GM23338 (cell line): ENCODE data around the gene ATP8B4. TPM values are rescaled to one million over a fixed set of nuclear protein-coding genes. Genes with fewer than 3 reads are reported as not detected.

Experiments
- ATAC-seq: fragments of 200-7000 bp; cut with Tn5 transposase; 3 replicates; pipeline ENCODE4 v1.9.1; 2020
- DNase-seq: peaks from one replicate; pipeline ENCODE4 v3.0.0-alpha.2; 2015; ENCODE audit warnings: low spot score
- H2AFZ ChIP-seq: fragments of 200-600 bp; sonication (generic); 2 replicates; pipeline ENCODE4 v1.8.0; 2016; ENCODE audit warnings: antibody characterized with exemption, mild to moderate bottlenecking, moderate library complexity
- H3F3A ChIP-seq: fragments of 200-600 bp; sonication (generic); replicated peaks from 2 replicates; pipeline ENCODE4 v1.8.0; 2017; ENCODE audit warnings: antibody characterized with exemption, mixed run types, low read depth
- H3K27ac ChIP-seq: fragments of 200-600 bp; sonication (generic); 2 replicates; pipeline ENCODE4 v1.6.1; 2016; ENCODE audit warnings: low read depth
- H3K27me3 ChIP-seq: fragments of 200-600 bp; sonication (generic); 2 replicates; pipeline ENCODE4 v1.8.0; 2016; ENCODE audit warnings: mild to moderate bottlenecking, mixed run types, moderate library complexity; ENCODE audit not compliant: insufficient read depth
- H3K36me3 ChIP-seq: fragments of 200-600 bp; sonication (generic); 2 replicates; pipeline ENCODE4 v1.8.0; 2016; ENCODE audit warnings: mild to moderate bottlenecking; ENCODE audit not compliant: insufficient read depth
- H3K4me1 ChIP-seq: fragments of 200-600 bp; sonication (generic); 2 replicates; pipeline ENCODE4 v1.8.0; 2016; ENCODE audit warnings: mild to moderate bottlenecking, moderate library complexity; ENCODE audit not compliant: insufficient read depth
- H3K4me2 ChIP-seq: fragments of 200-600 bp; sonication (generic); 2 replicates; pipeline ENCODE4 v1.7.1; 2017; ENCODE audit warnings: mixed run types
- H3K4me3 ChIP-seq: fragments of 200-600 bp; sonication (generic); 2 replicates; pipeline ENCODE4 v1.6.1; 2016; ENCODE audit warnings: mixed run types
- H3K79me2 ChIP-seq: fragments of 200-600 bp; sonication (generic); replicated peaks from 2 replicates; pipeline ENCODE4 v1.8.0; 2017; ENCODE audit warnings: mild to moderate bottlenecking; ENCODE audit not compliant: insufficient read depth
- H3K9me2 ChIP-seq: fragments of 200-600 bp; sonication (generic); 2 replicates; pipeline ENCODE4 v1.8.0; 2017; ENCODE audit not compliant: insufficient read depth
- H4K20me1 ChIP-seq: fragments of 200-600 bp; sonication (generic); replicated peaks from 2 replicates; pipeline ENCODE4 v1.8.0; 2017; ENCODE audit warnings: mild to moderate bottlenecking; ENCODE audit not compliant: insufficient read depth
- H3K27ac Mint-ChIP-seq: 2 replicates; pipeline ENCODE4 v1.8.0; 2020; ENCODE audit warnings: inconsistent platforms, mild to moderate bottlenecking, moderate library complexity, mixed read lengths
- H3K27me3 Mint-ChIP-seq: 3 replicates; pipeline ENCODE4 v1.8.0; 2022; ENCODE audit warnings: low read depth, mild to moderate bottlenecking, moderate library complexity, mixed read lengths, inconsistent platforms; ENCODE audit not compliant: insufficient read depth, poor library complexity
- H3K36me3 Mint-ChIP-seq: 3 replicates; pipeline ENCODE4 v1.8.0; 2021; ENCODE audit warnings: low read depth, mild to moderate bottlenecking, inconsistent platforms, moderate library complexity, mixed read lengths
- H3K4me1 Mint-ChIP-seq: 3 replicates; pipeline ENCODE4 v1.8.0; 2020; ENCODE audit warnings: mild to moderate bottlenecking, inconsistent platforms, mixed read lengths
- H3K4me3 Mint-ChIP-seq: 3 replicates; pipeline ENCODE4 v1.8.0; 2021; ENCODE audit warnings: moderate library complexity, mild to moderate bottlenecking, inconsistent platforms, mixed read lengths
- H3K9me3 Mint-ChIP-seq: 3 replicates; pipeline ENCODE4 v1.8.0; 2020; ENCODE audit warnings: moderate library complexity, mild to moderate bottlenecking, inconsistent platforms, mixed read lengths
- CREB1 ChIP-seq: fragments of 250-450 bp; sonication (Bioruptor Pico); IDR thresholded peaks from 2 replicates; pipeline ENCODE4 v1.5.0; 2020; ENCODE audit warnings: low read depth, mild to moderate bottlenecking, moderate library complexity
- ETS1 ChIP-seq: IDR thresholded peaks from 2 replicates; pipeline ENCODE4 v1.6.1; 2016; ENCODE audit warnings: antibody characterized with exemption
- EZH2 ChIP-seq: fragments of 200-600 bp; sonication (generic); IDR thresholded peaks from one replicate; pipeline ENCODE4 v1.8.0; 2017; ENCODE audit warnings: antibody characterized with exemption, mild to moderate bottlenecking, low read depth; ENCODE audit not compliant: unreplicated experiment
- EZH2phosphoT487 ChIP-seq: fragments of 200-600 bp; sonication (generic); IDR thresholded peaks from one replicate; pipeline ENCODE4 v1.8.1; 2018; ENCODE audit warnings: antibody characterized with exemption; ENCODE audit not compliant: unreplicated experiment
- JUNB ChIP-seq: IDR thresholded peaks from one replicate; pipeline ENCODE4 v1.6.1; 2016; ENCODE audit warnings: antibody characterized with exemption; ENCODE audit not compliant: unreplicated experiment
- POLR2AphosphoS5 ChIP-seq: IDR thresholded peaks from 2 replicates; pipeline ENCODE4 v1.6.1; 2016; ENCODE audit warnings: antibody characterized with exemption, low read depth
- STAT1 ChIP-seq: IDR thresholded peaks from one replicate; pipeline ENCODE4 v1.6.1; 2016; ENCODE audit warnings: antibody characterized with exemption; ENCODE audit not compliant: unreplicated experiment
- ZNF114 ChIP-seq: fragments of 250-450 bp; sonication (Bioruptor Pico); IDR thresholded peaks from 2 replicates; pipeline ENCODE4 v1.5.0; 2020; ENCODE audit warnings: mild to moderate bottlenecking, moderate library complexity
- ZNF331 ChIP-seq: fragments of 250-450 bp; sonication (Bioruptor Pico); IDR thresholded peaks from 2 replicates; pipeline ENCODE4 v1.5.0; 2020; ENCODE audit warnings: low read depth, mild to moderate bottlenecking, moderate library complexity
- ZNF462 ChIP-seq: fragments of 250-450 bp; sonication (Bioruptor Pico); IDR thresholded peaks from 2 replicates; pipeline ENCODE4 v1.5.0; 2020; ENCODE audit warnings: mild to moderate bottlenecking, moderate library complexity
- polyA plus RNA-seq: library from polyadenylated mRNA; unstranded; fragments of >200 nt; fragmentation: Nextera tagmentation; extraction: Ambion mirVana; gene quantifications from 2 replicates; pipeline ENCODE4 v1.2.1, GENCODE V29; 2016
- total RNA-seq: library from RNA; depleted of rRNA; stranded (reverse); fragments of >200 nt; shearing (Covaris generic); gene quantifications from 2 replicates; pipeline ENCODE4 v1.2.3, GENCODE V29; 2014
- TF ChIP-seq, protein P1 (sequence below): IDR thresholded peaks from one replicate; pipeline ENCODE4 v1.6.1; 2018; ENCODE audit warnings: antibody characterized with exemption; ENCODE audit not compliant: unreplicated experiment
- TF ChIP-seq, protein P2 (sequence below), 2 experiments: fragments of 200-600 bp in 1 of 2; sonication (generic) in 1 of 2; conservative IDR thresholded peaks; 2 replicates each; pipeline versions ENCODE4 v1.5.1 to v1.6.1; 2016 to 2017; ENCODE audit warnings: antibody characterized with exemption in 2 of 2, low read depth in 2 of 2, mild to moderate bottlenecking in 2 of 2, moderate library complexity in 1 of 2

ATP8B4 gene
- total and polyA plus RNA-seq, 2 experiments from 2014 or later, result 0.24 TPM; not detected in 1

DNA sequence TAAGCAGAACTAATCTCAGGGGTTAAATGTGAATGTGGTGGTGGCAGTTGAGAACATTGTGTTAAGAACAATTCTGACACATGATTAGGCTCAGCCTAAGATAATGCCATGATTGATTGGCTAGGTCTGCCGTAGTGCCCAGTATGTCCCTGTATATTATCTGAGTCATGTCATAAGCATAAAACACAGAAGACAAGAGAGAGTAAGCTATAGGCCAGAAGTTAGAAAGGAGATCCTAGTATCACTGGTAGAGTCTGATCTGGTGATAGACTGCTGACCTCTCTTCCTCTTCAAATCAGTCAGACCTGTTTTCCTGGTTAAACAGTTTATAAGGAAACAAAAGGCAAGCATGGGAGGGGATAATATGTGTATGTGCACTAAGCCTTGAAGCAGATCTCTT, 30.1 kb upstream of the ATP8B4 start:
- Histone ChIP-seq H2AFZ (no peak overlapping the region), H3K79me2 (no peaks in the 10 kb centered on the region), H3K27me3 (no peaks in the 10 kb centered on the region), H3K4me2 (no peak overlapping the region), H4K20me1 (no peaks in the 10 kb centered on the region), H3K4me1 (no peaks in the 10 kb centered on the region), H3K9me2 (no peaks in the 10 kb centered on the region), H3K4me3 (no peak overlapping the region), H3K36me3 (no peaks in the 10 kb centered on the region), H3K27ac (no peak overlapping the region), H3F3A (no peaks in the 10 kb centered on the region)
- H3K36me3 Mint-ChIP-seq, result no peaks in the 10 kb centered on the region
- H3K9me3 Mint-ChIP-seq, result no peaks in the 10 kb centered on the region
- ATAC-seq, result no peak
- peaks cover 3% of the 10 kb centered on the region for H3K27me3 Mint-ChIP-seq
- H3K27ac Mint-ChIP-seq, result no peak overlapping the region
- no peak for DNase-seq
- no peak for TF ChIP-seq ZNF462
- TF ChIP-seq POLR2AphosphoS5, result no peak
- TF ChIP-seq, protein P1, sequence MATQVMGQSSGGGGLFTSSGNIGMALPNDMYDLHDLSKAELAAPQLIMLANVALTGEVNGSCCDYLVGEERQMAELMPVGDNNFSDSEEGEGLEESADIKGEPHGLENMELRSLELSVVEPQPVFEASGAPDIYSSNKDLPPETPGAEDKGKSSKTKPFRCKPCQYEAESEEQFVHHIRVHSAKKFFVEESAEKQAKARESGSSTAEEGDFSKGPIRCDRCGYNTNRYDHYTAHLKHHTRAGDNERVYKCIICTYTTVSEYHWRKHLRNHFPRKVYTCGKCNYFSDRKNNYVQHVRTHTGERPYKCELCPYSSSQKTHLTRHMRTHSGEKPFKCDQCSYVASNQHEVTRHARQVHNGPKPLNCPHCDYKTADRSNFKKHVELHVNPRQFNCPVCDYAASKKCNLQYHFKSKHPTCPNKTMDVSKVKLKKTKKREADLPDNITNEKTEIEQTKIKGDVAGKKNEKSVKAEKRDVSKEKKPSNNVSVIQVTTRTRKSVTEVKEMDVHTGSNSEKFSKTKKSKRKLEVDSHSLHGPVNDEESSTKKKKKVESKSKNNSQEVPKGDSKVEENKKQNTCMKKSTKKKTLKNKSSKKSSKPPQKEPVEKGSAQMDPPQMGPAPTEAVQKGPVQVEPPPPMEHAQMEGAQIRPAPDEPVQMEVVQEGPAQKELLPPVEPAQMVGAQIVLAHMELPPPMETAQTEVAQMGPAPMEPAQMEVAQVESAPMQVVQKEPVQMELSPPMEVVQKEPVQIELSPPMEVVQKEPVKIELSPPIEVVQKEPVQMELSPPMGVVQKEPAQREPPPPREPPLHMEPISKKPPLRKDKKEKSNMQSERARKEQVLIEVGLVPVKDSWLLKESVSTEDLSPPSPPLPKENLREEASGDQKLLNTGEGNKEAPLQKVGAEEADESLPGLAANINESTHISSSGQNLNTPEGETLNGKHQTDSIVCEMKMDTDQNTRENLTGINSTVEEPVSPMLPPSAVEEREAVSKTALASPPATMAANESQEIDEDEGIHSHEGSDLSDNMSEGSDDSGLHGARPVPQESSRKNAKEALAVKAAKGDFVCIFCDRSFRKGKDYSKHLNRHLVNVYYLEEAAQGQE, result no peak
- no peak for TF ChIP-seq CREB1 (CRISPR knock-in tag)
- TF ChIP-seq ZNF331 (CRISPR knock-in tag), result no peak
- no peak for TF ChIP-seq EZH2phosphoT487
- TF ChIP-seq, protein P2, sequence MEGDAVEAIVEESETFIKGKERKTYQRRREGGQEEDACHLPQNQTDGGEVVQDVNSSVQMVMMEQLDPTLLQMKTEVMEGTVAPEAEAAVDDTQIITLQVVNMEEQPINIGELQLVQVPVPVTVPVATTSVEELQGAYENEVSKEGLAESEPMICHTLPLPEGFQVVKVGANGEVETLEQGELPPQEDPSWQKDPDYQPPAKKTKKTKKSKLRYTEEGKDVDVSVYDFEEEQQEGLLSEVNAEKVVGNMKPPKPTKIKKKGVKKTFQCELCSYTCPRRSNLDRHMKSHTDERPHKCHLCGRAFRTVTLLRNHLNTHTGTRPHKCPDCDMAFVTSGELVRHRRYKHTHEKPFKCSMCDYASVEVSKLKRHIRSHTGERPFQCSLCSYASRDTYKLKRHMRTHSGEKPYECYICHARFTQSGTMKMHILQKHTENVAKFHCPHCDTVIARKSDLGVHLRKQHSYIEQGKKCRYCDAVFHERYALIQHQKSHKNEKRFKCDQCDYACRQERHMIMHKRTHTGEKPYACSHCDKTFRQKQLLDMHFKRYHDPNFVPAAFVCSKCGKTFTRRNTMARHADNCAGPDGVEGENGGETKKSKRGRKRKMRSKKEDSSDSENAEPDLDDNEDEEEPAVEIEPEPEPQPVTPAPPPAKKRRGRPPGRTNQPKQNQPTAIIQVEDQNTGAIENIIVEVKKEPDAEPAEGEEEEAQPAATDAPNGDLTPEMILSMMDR (conservative IDR thresholded peaks at IDR 0.05; ENCODE audit: low read depth in 2 of 2), result no peak
- no peak for TF ChIP-seq EZH2
- TF ChIP-seq ETS1, result no peak
- TF ChIP-seq ZNF114, result no peak
- no peak for TF ChIP-seq STAT1
- no peak for TF ChIP-seq JUNB
- no peak overlapping the region for H3K4me3 Mint-ChIP-seq
- no peaks in the 10 kb centered on the region for H3K4me1 Mint-ChIP-seq
